ENCODE data around the gene HHEX. TPM values are rescaled to one million over a fixed set of nuclear protein-coding genes. Genes with fewer than 3 reads are reported as not detected.

HHEX gene
- total RNA-seq, 1 donor from 2014 or later, result 2.1 TPM

DNA sequence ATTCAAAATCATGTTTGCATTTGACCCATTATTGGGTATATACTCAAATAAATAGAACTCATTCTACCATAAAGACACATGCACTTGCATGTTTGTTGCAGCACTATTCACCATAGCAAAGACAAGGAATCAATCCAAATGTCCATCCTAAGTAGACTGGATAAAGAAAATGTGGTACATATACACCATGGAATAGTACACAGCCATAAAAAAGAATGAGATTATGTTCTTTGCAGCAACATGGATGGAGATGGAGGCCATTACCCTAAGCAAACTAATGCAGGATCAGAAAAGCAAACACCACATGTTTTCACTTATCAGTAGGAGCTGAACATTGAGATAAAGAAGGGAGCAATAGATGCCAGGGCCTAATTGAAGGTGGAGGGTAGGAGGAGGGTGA lies 12.0 kb upstream of the HHEX start:
- intact Hi-C loops (cut with micrococcal nuclease), result no loop called here
- Histone ChIP-seq H3K9me3 (replicated peaks) (peaks cover 15% of the 10 kb centered on the region), H3K27me3 (ENCODE audit: low read depth) (no peaks in the 10 kb centered on the region), H3K36me3 (no peaks in the 10 kb centered on the region), H3K4me3 (no peak overlapping the region), H3K27ac (replicated peaks) (no peak overlapping the region), H3K4me1 (no peaks in the 10 kb centered on the region)
- DNase-seq, result no peak
- TF ChIP-seq, protein P1, sequence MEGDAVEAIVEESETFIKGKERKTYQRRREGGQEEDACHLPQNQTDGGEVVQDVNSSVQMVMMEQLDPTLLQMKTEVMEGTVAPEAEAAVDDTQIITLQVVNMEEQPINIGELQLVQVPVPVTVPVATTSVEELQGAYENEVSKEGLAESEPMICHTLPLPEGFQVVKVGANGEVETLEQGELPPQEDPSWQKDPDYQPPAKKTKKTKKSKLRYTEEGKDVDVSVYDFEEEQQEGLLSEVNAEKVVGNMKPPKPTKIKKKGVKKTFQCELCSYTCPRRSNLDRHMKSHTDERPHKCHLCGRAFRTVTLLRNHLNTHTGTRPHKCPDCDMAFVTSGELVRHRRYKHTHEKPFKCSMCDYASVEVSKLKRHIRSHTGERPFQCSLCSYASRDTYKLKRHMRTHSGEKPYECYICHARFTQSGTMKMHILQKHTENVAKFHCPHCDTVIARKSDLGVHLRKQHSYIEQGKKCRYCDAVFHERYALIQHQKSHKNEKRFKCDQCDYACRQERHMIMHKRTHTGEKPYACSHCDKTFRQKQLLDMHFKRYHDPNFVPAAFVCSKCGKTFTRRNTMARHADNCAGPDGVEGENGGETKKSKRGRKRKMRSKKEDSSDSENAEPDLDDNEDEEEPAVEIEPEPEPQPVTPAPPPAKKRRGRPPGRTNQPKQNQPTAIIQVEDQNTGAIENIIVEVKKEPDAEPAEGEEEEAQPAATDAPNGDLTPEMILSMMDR (IDR thresholded peaks at IDR 0.05; ENCODE audit: borderline replicate concordance), result no peak

DNA sequence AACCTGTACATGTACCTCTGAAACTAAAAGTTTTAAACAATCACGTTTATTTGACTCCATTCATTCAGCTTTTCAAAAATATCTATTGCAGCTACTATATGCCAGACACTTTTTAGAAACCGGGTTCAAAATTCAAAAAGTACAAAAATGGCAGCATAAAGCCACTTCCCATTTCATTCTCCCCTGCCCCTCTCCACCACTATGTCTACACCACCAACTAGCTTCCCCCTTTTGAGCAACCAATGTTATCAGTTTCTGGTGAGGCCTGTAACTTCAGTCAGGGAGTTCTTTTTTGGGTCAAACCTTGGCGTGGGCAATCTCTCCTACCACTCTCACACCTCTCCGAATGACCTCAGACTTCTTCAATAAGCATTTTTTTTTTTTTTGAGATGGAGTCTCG lies 11.5 kb upstream of the HHEX start:
- Histone ChIP-seq H3K27me3 (ENCODE audit: low read depth) (no peaks in the 10 kb centered on the region), H3K4me3 (no peak overlapping the region), H3K27ac (replicated peaks) (no peak overlapping the region), H3K9me3 (replicated peaks) (peaks cover 15% of the 10 kb centered on the region), H3K36me3 (no peaks in the 10 kb centered on the region), H3K4me1 (no peaks in the 10 kb centered on the region)
- intact Hi-C loops (cut with micrococcal nuclease), result no loop called here
- TF ChIP-seq, protein P1 (IDR thresholded peaks at IDR 0.05; ENCODE audit: borderline replicate concordance), result no peak
- DNase-seq, result no peak

DNA sequence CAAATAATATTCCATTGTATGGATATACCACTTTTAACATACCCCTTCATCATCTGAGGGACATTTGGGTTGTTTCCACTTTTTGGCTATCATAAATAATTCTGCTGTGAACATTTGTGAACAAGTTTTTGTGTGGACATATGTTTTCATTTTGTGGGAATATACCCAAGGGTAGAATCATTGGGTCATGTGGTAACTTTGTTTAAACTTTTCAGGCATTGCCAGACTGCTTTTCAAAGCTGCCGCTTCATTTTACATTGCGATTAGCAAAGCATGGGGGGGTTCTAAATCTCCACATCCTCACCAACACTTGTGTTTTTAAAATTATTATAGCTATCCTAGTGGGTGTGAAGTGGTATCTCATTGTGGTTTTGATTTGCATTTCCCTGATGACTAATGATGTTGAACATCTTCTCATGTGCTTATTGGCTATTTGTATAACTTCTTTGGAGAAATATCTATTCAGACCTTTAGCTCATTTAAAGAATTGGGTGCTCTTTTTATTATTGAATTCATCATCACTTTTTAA lies 8.4 kb upstream of the HHEX start:
- Histone ChIP-seq H3K4me1 (no peaks in the 10 kb centered on the region), H3K27ac (replicated peaks) (no peak overlapping the region), H3K27me3 (ENCODE audit: low read depth) (no peaks in the 10 kb centered on the region), H3K36me3 (no peaks in the 10 kb centered on the region), H3K9me3 (replicated peaks) (peaks cover 24% of the 10 kb centered on the region), H3K4me3 (no peak overlapping the region)
- TF ChIP-seq, protein P1 (IDR thresholded peaks at IDR 0.05; ENCODE audit: borderline replicate concordance), result no peak
- intact Hi-C loops (cut with micrococcal nuclease), result no loop called here
- DNase-seq, result no peak

DNA sequence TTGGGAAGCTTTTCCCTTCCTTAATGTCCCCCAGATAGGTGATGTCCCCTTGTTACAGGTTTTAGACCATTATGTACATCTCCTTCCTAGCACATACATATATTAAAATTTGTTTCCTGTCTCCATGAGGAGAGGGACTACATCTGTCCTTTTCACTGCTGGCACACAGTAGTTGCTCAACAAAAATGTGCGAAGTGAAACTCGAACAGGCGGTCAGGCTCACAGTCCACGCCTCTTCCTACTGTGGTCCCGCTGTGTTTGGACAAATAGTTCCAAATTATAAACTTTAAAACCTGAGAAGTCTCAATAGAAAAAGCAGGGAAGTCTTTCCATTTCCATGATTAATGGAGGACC lies 1.2 kb upstream of the HHEX start:
- H3K27me3 ChIP-seq (ENCODE audit: low read depth), result peaks cover 63% of the 10 kb centered on the region
- intact Hi-C loops (cut with micrococcal nuclease), result no loop called here
- H3K36me3 ChIP-seq, result peaks cover 3% of the 10 kb centered on the region
- no peak overlapping the region for H3K27ac ChIP-seq (replicated peaks)
- H3K9me3 ChIP-seq (replicated peaks), result peaks cover 13% of the 10 kb centered on the region
- peaks cover 34% of the 10 kb centered on the region for H3K4me1 ChIP-seq
- H3K4me3 ChIP-seq, result peak overlapping the region; percentile 77
- DNase-seq, result no peak
- TF ChIP-seq, protein P1 (IDR thresholded peaks at IDR 0.05; ENCODE audit: borderline replicate concordance), result no peak

DNA sequence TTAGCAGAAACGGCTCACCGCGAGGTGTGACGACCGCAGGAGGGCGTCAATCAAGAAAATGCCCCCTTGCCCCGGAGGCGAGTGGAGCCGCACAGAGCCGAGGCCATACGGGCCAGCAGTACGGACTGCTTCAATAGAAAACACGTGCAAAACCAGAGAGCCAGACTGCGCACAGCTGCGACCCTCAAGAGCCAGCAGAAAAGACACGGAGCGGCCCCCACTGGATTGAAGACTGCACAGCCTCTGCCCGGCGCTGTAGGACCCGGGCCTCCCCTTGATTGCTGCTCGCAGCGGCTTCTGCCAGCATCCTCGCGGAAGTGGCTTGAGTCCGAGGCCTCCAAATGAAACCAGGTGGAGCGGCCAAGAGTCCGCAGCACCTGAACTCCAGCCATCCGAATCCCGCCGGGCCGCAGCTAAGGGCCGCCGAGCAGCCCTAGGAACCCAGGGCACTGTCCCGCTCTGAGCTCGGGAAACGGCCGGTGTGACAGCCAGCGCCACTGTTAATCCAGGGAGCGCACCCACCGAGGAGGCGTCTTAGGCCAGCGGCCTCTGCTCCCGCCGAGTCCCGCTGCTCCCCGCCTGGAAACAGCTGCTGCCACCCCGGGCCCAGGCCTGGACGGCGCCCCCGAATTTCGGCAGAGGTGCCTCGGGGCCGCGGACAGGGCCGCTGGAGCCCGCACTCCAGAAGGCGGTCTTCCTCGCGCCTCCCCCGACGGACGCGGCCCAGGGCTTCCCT lies 660 bp upstream of the HHEX start:
- Histone ChIP-seq H3K36me3 (peaks cover 3% of the 10 kb centered on the region), H3K4me3 (peak overlapping the region; percentile 77), H3K27me3 (ENCODE audit: low read depth) (peaks cover 69% of the 10 kb centered on the region), H3K4me1 (peaks cover 34% of the 10 kb centered on the region), H3K9me3 (replicated peaks) (peaks cover 13% of the 10 kb centered on the region), H3K27ac (replicated peaks) (peak overlapping the region; percentile 93)
- intact Hi-C loops (cut with micrococcal nuclease), result no loop called here
- DNase-seq, result no peak
- TF ChIP-seq, protein P1 (IDR thresholded peaks at IDR 0.05; ENCODE audit: borderline replicate concordance), result no peak
